Raji (cell line): ENCODE measurements around the gene GIT2.

Experiments used
- POLR2A ChIP-seq: IDR thresholded peaks from 2 replicates; pipeline ENCODE4 v1.6.1; 2011; ENCODE audit warnings: low read depth, low read length, control low read depth; ENCODE audit not compliant: insufficient read depth

The GIT2 gene

DNA sequence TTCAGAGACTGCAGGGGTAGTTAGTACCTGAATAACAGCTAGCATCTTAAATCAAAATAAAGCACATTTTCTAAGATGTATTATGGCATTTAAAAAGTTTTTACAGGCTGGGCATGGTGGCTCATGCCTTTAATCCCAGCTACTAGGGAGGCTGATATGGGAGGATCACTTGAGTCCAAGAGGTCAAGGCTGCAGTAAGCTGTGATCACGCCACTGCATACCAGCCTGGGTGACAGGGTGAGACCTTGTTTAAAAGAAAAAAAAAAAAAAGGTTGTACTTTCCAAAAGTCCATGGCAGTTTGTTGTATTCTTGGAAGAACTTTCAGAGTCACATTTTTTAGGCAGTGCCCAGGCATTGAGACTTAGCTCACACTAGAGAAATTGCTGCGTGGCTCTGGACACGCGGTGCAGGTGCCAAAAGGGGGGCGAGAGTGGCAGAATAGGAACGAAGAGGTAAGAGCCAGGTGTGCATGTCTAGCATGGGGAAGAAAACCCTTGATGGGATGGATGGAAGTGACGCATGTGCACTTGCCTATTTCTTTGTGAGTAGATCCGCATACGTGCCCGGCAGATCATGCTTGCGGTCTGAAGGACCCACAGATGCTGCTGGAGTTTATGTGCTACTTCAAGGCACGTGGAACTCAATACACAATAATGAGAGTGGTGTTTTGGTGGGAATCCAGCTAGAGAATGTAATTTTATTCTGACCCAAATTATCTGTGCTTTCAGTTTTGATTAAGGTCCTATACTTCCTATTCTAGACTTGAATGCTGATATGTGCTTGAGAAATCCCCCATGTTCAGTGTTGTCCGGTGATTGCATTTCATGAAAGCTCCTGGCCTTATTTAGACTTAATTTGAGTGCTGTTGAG lies 14.9 kb upstream of the GIT2 start:
- peak; percentile 71 for TF ChIP-seq POLR2A

DNA sequence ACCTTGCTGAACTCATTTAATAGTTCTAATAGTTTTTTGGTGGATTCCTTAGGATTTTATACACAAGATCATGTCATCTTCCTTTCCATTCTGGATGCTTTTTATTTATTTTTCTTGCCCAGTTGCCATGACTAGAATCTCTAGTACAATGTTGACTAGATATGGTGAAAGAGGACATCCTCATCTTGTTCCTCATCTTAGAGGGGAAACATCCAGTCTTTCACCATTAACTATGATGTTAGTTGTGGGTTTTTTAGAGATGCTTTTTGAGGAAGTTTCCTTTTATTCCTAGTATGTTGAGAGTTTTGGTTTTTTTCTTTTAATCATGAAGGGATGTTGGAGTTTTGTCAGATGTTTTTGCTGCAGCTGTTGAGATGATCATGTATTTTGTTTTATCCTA lies 11.7 kb upstream of the GIT2 start:
- no peak for TF ChIP-seq POLR2A

DNA sequence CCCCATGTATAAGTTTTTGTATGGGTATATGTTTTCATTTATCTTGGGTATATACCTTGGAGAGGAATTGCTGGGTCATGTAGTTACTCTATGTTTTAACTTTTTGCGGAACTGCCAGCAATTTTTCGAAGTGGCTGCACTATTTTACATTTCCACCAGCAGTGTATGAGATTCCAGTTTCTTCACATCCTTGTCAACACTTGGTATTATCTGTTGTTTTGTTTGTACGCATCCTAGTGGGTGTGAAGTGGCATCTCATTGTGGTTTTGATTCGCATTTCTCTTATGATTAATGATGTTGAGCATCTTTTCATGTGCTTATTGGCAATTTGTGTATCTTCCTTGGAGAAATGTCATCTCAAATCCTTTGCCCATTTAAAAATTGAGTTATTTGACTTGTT lies 9.9 kb upstream of the GIT2 start:
- TF ChIP-seq POLR2A = no peak

DNA sequence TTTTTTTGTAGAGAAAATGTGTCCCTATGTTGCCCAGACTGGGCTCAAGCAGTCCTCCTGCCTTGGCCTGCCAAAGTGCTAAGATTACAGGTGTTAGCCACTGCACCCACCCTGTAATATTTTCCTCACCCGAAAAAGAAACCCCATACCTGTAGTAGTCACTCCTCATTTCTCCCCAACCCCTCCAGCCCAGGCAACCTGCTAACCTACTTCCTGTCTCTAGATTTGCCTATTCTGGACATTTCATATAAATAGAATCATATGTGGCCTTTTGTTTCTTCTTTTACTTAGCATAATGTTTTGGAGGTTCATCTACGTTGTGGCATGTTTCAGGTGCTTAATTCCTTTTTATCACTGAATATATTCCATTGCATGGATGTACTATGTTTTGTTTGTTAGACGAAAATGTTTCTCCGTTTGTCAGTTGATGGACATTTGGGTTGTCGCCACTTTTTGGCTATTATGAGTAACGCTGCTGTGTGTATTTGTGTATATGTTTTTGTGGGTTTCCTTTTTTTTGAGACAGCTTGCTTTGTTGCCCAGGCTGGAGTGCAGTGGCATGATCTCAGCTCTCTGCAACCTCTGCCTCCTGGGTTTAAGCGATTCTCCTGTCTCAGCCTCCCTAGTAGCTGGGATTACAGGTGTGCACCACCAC lies 9.3 kb upstream of the GIT2 start:
- TF ChIP-seq POLR2A = no peak

DNA sequence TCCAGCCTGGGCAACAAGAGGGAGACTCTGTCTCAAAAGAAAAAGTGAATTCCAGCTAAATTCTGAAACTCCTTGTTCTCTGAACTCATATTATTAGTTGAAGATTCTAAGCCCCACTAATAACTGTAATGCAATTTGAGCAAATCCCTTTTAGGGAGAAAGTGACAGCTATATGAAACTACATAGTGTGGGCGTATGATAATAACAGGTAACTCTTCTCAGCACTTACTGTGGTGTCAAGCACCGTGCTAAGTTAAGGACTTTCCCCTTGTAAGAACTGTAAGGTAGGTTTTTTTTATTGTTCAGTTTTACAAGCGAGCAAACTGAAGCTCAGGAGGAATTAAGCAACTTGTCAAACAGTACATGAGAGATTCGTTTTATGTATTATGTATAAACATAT lies 8.4 kb upstream of the GIT2 start:
- no peak for TF ChIP-seq POLR2A

DNA sequence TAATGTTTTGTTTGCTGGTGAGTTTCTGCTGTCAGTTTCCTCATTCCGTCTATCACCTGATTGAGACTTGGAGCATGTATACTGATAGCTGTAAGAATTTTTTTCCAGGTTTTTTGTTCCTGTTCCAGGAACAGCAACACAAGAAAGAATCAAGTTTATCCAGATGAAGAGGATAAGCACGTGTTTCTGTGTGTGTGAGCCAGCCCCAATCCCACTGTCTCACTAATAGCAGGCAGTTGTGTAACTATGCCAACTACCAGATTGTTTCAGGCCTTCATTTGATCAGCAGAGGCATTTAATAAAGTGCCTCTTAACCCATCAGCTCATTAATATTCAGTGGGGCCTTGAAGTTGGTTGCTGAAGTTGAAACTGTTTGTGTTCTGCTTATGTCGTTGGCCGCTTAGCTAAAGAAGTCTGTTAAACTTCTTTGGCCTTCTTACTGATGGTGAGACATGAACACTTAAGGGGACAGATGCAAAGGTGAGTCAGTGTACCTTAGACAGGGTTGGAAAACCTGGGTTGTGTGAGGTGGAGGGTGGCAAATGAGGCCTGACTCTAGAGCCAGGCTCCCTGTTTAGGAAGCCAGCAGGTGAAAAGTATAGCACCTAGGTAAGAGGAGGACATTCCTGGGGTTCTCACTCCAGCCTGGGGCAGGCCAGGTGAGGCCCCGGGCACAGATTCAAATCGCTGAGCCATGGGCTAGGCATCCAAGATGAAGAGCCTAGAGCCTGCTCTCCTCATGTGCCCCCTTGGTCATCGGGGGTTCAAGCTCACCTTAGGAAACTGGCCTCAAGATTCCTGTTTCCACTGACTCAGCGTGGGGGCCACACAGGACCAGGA lies 6.7 kb upstream of the GIT2 start:
- TF ChIP-seq POLR2A = no peak

DNA sequence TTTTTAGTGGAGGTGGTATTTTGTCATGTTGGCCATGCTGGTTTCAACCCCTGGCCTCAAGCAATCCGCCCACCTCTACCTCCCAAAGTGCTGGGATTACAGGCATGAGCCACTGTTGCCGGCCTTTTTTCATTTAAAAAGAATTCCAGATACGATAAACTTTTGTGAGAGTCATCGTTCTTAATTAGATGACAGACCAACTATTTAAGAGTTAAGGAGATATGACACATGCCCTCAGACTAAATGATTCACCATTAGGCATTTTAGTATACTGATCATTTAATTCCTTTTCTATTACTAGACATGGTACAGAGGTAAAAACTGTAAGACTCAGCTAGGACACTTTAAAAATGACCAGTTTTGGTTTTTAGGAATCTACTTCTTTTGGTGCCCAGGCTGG lies 5.4 kb upstream of the GIT2 start:
- no peak for TF ChIP-seq POLR2A

DNA sequence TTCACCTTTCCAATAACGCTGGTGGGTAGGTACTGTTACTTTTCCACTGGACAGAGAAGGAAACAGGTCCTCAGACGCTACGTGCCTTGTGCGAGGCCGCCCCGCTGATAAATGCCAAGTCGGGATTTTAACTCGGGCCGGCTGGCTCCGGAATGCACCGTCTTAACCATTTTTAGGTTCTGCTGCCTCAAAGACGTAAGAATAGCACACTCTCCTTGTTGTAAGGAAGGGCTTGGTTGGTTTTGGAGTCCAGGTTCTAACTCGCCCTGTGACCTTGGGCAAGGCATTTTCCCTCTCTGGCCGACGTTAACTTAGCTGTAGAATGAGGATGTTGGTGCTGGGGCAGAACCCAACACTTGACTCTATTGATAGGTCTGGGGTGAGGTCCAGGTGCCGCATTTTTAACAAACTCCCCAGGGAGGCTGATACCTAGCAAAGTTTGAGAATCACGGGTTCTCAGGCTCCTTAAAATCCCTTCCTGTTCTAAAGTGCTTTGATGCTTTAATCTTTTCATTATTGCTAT lies 3.9 kb upstream of the GIT2 start:
- TF ChIP-seq POLR2A = peak; percentile 37; the same call in 1 of the 2 replicates

DNA sequence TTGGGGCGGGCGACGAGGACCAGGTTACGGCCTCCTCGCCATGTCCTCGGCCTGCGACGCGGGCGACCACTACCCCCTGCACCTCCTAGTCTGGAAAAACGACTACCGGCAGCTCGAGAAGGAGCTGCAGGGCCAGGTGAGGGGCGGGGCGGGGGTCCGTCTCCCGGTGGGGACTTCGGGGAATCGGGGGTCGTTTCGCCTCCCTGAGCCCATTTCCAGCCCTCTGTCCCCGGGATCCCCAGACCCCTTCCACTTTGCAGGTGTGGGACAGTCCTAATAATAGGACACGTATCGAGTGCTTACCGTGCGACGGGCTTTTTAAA lies 3.4 kb upstream of the GIT2 start:
- TF ChIP-seq POLR2A = no peak

DNA sequence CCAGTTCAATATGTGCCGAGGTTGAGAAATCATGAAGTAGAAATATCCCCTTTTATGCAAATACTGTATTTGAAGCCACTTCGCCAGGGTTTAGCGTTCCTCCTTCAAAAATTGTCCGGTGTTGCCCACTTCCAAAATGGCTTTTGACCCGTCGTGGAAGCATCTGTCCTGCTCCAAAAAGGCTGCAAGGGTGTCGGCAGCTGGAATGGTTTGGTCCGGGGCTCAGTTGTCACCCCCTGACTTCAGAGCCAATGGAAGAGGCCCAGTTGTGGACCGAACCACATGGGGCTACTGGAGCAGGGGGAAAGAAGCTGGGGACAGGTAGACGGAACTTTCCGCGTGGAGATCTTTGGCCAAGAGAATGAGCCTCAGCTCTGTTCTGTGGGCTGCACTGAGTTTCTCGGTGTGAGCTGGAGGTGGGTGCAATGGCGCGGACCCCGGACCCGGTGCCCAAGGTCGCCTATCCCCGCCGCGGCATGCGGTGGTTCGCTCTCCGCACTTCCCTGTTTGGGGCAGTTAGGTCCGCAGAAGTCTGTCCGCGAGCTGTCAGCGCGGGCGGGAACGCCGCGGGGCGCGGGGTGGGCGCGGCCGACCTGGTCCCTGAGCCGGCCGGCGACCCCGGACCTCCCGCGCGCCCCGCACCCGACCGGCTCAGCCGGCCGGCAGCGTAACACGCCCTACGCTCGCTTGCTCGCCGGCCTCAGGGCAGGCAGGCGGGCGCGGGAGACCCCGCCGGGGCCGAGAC lies 2.9 kb upstream of the GIT2 start, which contains the start of gene ANKRD13A:
Gene ANKRD13A, plus strand, starts transcription at position 527 of the 745 bp plus-strand sequence. CDS start 259 bp downstream, outside the sequence.
- peak; percentile 88 for TF ChIP-seq POLR2A

DNA sequence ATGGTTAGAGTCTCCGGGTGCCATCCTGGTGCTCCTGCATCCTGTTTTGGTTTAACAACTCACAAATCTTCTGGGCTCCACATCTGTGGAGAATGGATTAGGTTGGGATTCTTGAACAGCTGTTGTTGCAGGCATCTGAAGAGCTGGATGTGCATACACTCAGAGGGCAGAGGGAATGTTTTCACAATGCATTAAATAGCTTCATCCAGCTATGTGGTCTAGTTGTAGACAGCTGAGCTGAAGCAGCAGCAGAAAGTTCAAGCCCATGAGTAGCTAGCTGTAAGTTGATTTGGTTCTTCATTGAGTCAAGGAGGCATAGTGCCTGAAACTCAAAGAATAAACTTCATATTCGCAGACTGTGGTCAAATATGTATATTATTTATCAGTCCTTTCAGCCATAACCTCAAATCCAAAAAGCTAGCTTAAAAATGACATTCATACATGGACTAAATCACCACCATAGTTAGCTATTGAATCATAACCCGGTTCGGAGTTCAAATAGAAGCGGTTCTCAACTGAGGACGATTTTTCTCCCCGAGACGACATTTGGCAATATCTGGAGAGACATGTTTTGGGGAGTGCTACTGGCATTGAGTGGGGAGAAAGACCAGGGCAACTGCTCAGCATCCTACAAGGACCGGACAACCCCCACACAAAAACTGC lies 2.2 kb upstream of the GIT2 start:
- no peak; the same call in 1 of the 2 replicates for TF ChIP-seq POLR2A

DNA sequence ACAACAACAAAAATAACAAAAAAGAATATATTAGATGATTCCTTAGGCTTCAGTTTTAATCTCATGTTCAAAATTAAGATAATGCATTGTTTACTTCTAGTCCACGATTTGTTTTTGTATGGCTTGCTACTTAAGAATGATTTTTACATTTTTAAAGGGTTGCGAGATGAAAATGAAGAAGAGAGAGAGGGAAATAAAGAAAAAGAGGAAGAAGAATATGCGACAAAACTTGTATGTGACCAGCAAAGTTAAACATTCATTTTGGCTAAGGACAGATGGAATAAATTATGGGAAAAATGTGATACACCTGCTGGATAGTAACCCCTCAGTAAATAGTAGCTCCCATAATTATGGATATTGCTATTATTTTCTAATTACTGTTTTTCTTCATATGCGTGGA lies 1.2 kb upstream of the GIT2 start:
- TF ChIP-seq POLR2A = no peak

DNA sequence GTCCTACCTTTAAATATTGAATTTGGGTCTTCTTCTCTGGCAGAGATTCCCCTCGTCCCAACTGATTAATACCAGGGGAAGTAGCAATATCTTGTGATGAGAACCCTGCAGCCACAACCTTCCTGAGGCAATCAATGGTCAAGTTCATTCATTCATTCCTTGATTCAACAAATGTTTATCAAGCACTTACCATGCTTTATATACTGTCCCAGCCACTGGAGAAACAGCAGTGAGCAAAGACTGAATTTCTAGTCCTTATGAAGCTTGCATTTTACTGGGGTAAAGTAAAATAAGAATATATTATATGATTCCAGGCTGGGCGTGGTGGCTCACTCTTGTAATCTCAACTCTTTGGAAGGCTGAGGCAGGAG lies 300 bp upstream of the GIT2 start:
- no peak for TF ChIP-seq POLR2A

DNA sequence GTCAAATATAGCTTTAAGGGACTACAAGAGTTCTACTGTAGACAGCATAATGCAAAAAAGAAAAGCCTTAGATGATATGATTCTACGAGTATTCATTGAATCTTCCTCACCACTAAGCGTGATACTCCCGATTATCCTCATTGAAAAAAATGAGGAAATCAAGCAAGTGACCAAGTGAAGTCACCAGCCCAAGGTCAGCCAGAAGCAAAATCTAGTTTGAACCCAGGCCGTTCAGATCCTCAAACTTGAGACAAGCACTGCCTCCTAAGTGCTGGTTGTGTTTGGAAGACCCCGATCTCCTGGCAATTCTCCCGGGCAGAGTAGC lies 845 bp downstream of the GIT2 start:
- no peak for TF ChIP-seq POLR2A
